Fibroblast of pulmonary artery (primary cell): Measurements from ENCODE around the gene NKIRAS1.

Experiments used
- DNase-seq: peaks from one replicate; pipeline ENCODE4 v3.0.0-alpha.2; 2010; ENCODE audit warnings: low read depth
- H3K4me3 ChIP-seq: replicated peaks from 2 replicates; pipeline ENCODE4 v1.5.1; 2011; ENCODE audit warnings: low read depth, mild to moderate bottlenecking, control low read depth, low read length, moderate library complexity
- CTCF ChIP-seq: IDR thresholded peaks from 2 replicates; pipeline ENCODE4 v1.5.1; 2011; ENCODE audit warnings: mild to moderate bottlenecking, control low read depth, low read length, inconsistent platforms; ENCODE audit errors: missing control alignments

The NKIRAS1 gene

GRCh38 chr3:23941440-23941839 lies 24.6 kb upstream of the NKIRAS1 start:
- no peak overlapping the region for H3K4me3 ChIP-seq
- TF ChIP-seq CTCF = no peak
- no peak for DNase-seq

- TF ChIP-seq CTCF = no peak
- H3K4me3 ChIP-seq = no peak overlapping the region
- DNase-seq = no peak
These were observed 24.0 kb upstream of the NKIRAS1 start for GRCh38 chr3:23940775-23941174.

GRCh38 chr3:23938688-23939087 lies 21.9 kb upstream of the NKIRAS1 start:
- TF ChIP-seq CTCF = no peak
- DNase-seq = no peak
- no peak overlapping the region for H3K4me3 ChIP-seq

- H3K4me3 ChIP-seq = no peak overlapping the region
- no peak for TF ChIP-seq CTCF
- DNase-seq = no peak
These were observed 20.5 kb upstream of the NKIRAS1 start for GRCh38 chr3:23937296-23937695.

- no peak for DNase-seq
- no peak for TF ChIP-seq CTCF
- H3K4me3 ChIP-seq = no peak overlapping the region
These were observed 17.5 kb upstream of the NKIRAS1 start for GRCh38 chr3:23934253-23934652.

- TF ChIP-seq CTCF = no peak
- H3K4me3 ChIP-seq = no peak overlapping the region
These were observed 15.8 kb upstream of the NKIRAS1 start for GRCh38 chr3:23932571-23932970.

GRCh38 chr3:23931597-23931996 lies 14.8 kb upstream of the NKIRAS1 start:
- no peak for DNase-seq
- H3K4me3 ChIP-seq = no peak overlapping the region
- no peak for TF ChIP-seq CTCF

More at GRCh38 chr3:23932571-23932970, 15.8 kb upstream of the NKIRAS1 start:
- no peak for DNase-seq
